B cell (primary cell): Measurements from ENCODE around the gene EFEMP1.

Source experiments
- CTCF ChIP-seq: fragments of 200-600 bp; IDR thresholded peaks from one replicate; pipeline ENCODE4 v1.8.0; 2022; ENCODE audit warnings: antibody characterized with exemption, mild to moderate bottlenecking
- EZH2 ChIP-seq: IDR thresholded peaks from 2 replicates; pipeline ENCODE4 v1.6.1; 2012; ENCODE audit warnings: borderline replicate concordance, low read depth, mild to moderate bottlenecking, moderate library complexity, low read length; ENCODE audit not compliant: insufficient read depth, poor library complexity, severe bottlenecking

DNA sequence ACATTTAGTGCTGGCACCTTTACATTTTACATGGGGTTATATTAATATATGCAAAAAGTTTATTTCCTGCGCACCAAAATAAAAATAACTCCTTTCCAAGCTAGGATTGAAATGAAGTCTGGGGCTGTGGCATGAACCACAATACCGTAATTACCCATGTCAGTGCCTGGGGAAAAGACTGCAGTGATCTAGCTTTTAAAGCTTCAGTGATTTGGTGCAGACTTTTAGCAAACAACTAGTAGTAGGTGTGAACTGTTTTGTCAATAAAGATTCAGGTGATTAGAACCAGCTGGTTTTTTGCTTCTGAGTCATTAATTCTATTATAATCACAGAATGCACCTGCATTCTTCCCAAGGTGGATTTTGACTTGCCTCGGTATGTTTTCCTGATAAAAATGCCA, 21.2 kb downstream of the EFEMP1 start:
- TF ChIP-seq CTCF, result no peak
- TF ChIP-seq EZH2, result no peak
